K562 (cell line): ENCODE data around the gene AGFG1. TPM values are rescaled to one million over a fixed set of nuclear protein-coding genes. Genes with fewer than 3 reads are reported as not detected.

Source experiments
- BCLAF1 ChIP-seq, 2 experiments: fragments of 450-650 bp in 1 of 2; IDR thresholded peaks; 2 replicates each; pipeline ENCODE4 v1.6.1; 2011 to 2017; ENCODE audit warnings: low read depth in 2 of 2, antibody characterized with exemption in 1 of 2, borderline replicate concordance in 1 of 2, low read length in 1 of 2, mild to moderate bottlenecking in 1 of 2, mixed read lengths in 1 of 2; ENCODE audit not compliant: control insufficient read depth in 1 of 2
- CREB5 ChIP-seq: fragments of 250-450 bp; sonication (Bioruptor Pico); IDR thresholded peaks from 2 replicates; pipeline ENCODE4 v1.5.0; 2020; ENCODE audit warnings: mild to moderate bottlenecking
- CXXC5 ChIP-seq: fragments of 250-450 bp; sonication (Bioruptor Pico); IDR thresholded peaks from 2 replicates; pipeline ENCODE4 v1.8.0; 2022; ENCODE audit warnings: inconsistent platforms, mild to moderate bottlenecking, moderate library complexity
- EP400 ChIP-seq: fragments of 450-650 bp; IDR thresholded peaks from 2 replicates; pipeline ENCODE4 v1.6.1; 2017; ENCODE audit warnings: antibody characterized with exemption, mild to moderate bottlenecking, moderate library complexity
- GATA2 ChIP-seq: sonication (generic); formaldehyde crosslinking; IDR thresholded peaks from 2 replicates; pipeline ENCODE4 v1.4.0; 2020; ENCODE audit warnings: mild to moderate bottlenecking, missing genetic modification reagents
- JUND ChIP-seq, 2 experiments: IDR thresholded peaks; 2 replicates in 1 of 2; 3 replicates in 1 of 2; pipeline ENCODE4 v1.6.1; 2011; ENCODE audit warnings: borderline replicate concordance in 2 of 2, low read depth in 2 of 2, low read length in 2 of 2, improper control_type of control experiment in 1 of 2, missing biosample characterization in 1 of 2, missing genetic modification characterization in 1 of 2, missing genetic modification reagents in 1 of 2
- MAZ ChIP-seq, 2 experiments: fragments of 450-650 bp in 1 of 2; sonication (generic) in 1 of 2; formaldehyde crosslinking; IDR thresholded peaks in 1 of 2; conservative IDR thresholded peaks in 1 of 2; 2 replicates each; pipeline versions ENCODE4 v1.4.0 to v1.5.0; 2020; ENCODE audit warnings: mild to moderate bottlenecking in 1 of 2, missing genetic modification reagents in 1 of 2
- NFIC ChIP-seq: fragments of 450-650 bp; IDR thresholded peaks from 2 replicates; pipeline ENCODE4 v1.6.1; 2017; ENCODE audit warnings: mild to moderate bottlenecking, inconsistent platforms
- POLR2A ChIP-seq: fragments of 450-650 bp; conservative IDR thresholded peaks from 2 replicates; pipeline ENCODE4 v1.6.1; 2016
- POLR2G ChIP-seq: fragments of 200-400 bp; formaldehyde crosslinking; IDR thresholded peaks from 2 replicates; pipeline ENCODE4 v1.6.1; 2017; ENCODE audit warnings: low read depth, mild to moderate bottlenecking, antibody characterized with exemption, low read length, moderate library complexity
- RBFOX2 ChIP-seq: fragments of 200-400 bp; formaldehyde crosslinking; IDR thresholded peaks from 2 replicates; pipeline ENCODE4 v1.6.1; 2017; ENCODE audit warnings: low read depth, mild to moderate bottlenecking, low read length, moderate library complexity
- SAP30 ChIP-seq: fragments of 200-600 bp; sonication (generic); IDR thresholded peaks from 2 replicates; pipeline ENCODE4 v1.6.1; 2012; ENCODE audit warnings: borderline replicate concordance, low read depth, mild to moderate bottlenecking, moderate library complexity, low read length, control low read depth, inconsistent platforms; ENCODE audit not compliant: insufficient read depth, poor library complexity, severe bottlenecking
- SNRNP70 ChIP-seq: fragments of 200-400 bp; formaldehyde crosslinking; optimal IDR thresholded peaks from 2 replicates; pipeline ENCODE3; 2017; ENCODE audit warnings: low read depth, low read length
- TBP ChIP-seq: optimal IDR thresholded peaks from 2 replicates; pipeline ENCODE3; 2011; ENCODE audit warnings: low read depth, low read length, improper control_type of control experiment
- THAP12 ChIP-seq: fragments of 250-450 bp; sonication (Bioruptor Pico); IDR thresholded peaks from 2 replicates; pipeline ENCODE4 v1.9.0; 2021; ENCODE audit warnings: mild to moderate bottlenecking, inconsistent platforms
- XRCC5 ChIP-seq: fragments of 200-400 bp; formaldehyde crosslinking; IDR thresholded peaks from 2 replicates; pipeline ENCODE4 v1.6.1; 2017; ENCODE audit warnings: low read depth, mild to moderate bottlenecking, low read length
- ZFX ChIP-seq: sonication (generic); formaldehyde crosslinking; IDR thresholded peaks from 2 replicates; pipeline ENCODE4 v1.8.0; 2022; ENCODE audit warnings: mild to moderate bottlenecking, missing genetic modification reagents, moderate library complexity
- ZNF551 ChIP-seq: fragments of 250-450 bp; sonication (Bioruptor Pico); IDR thresholded peaks from 2 replicates; pipeline ENCODE4 v1.5.0; 2021; ENCODE audit warnings: mild to moderate bottlenecking, moderate library complexity
- polyA plus RNA-seq, 8 experiments: library from polyadenylated mRNA; depleted of rRNA in 4 of 8; stranded (reverse) in 5 of 8; unstranded in 3 of 8; fragments of >200 nt; fragmentation: Nextera tagmentation in 2 of 8; fragmentation: Illumina TruSeq in 1 of 8; extraction: Ambion mirVana in 2 of 8; extraction: Trizol in 1 of 8; gene quantifications; 2 replicates each; pipeline versions ENCODE4 v1.2.1 to v1.2.3, GENCODE V29; 2011 to 2014; ENCODE audit warnings: inconsistent platforms in 1 of 8, missing spikeins in 1 of 8
- total RNA-seq, 7 experiments: library from RNA; depleted of rRNA in 6 of 7; stranded (reverse); fragments of >200 nt in 6 of 7; fragmentation: Illumina TruSeq in 2 of 7; extraction: Trizol in 2 of 7; gene quantifications; 2 replicates each; pipeline versions ENCODE4 v1.2.1 to v1.2.3, GENCODE V29; 2011 to 2021; ENCODE audit warnings: low replicate concordance in 1 of 7
- TF ChIP-seq, protein P1 (sequence below): sonication (generic); formaldehyde crosslinking; IDR thresholded peaks from 2 replicates; pipeline ENCODE4 v1.8.1; 2023; ENCODE audit warnings: mild to moderate bottlenecking, missing genetic modification reagents

Gene AGFG1
- total and polyA plus RNA-seq, 9 of the 15 experiments (the other 6 are each of a cell fraction or from before 2014, with no cell fraction given), result 11.2 to 97.5 (median 36.0) TPM

GRCh38 chr2:227471924-227472264, at the start of gene AGFG1 (continued):
- TF ChIP-seq BCLAF1 (IDR thresholded peaks at IDR 0.05; ENCODE audit: borderline replicate concordance in 1 of 2, control insufficient read depth in 1 of 2, low read depth in 2 of 2, low read length in 1 of 2) (0 out of 4 replicates have a peak, but pooled peaks of 1 of the 2 experiments have one; percentile 34), CXXC5 (peak; percentile 86), SAP30 (no peak), EP400 (no peak), RBFOX2 (peak; percentile 78), THAP12 (CRISPR knock-in tag) (0 out of 2 replicates have a peak, but pooled peaks have one; percentile 54), JUND (IDR thresholded peaks at IDR 0.05; ENCODE audit: borderline replicate concordance, low read depth, low read length) (peak; percentile 38; the same call in 1 of the 2 replicates), JUND (tag; IDR thresholded peaks at IDR 0.05; ENCODE audit: borderline replicate concordance, low read depth, low read length) (no peak), POLR2A (0 out of 2 replicates have a peak, but pooled peaks have one; percentile 29), MAZ (CRISPR knock-in tag; conservative IDR thresholded peaks at IDR 0.05 in 1 of 2, IDR thresholded peaks at IDR 0.05 in 1 of 2) (0 out of 4 replicates have a peak, but pooled peaks of 1 of the 2 experiments have one; percentile 34), NFIC (peak; percentile 44; the same call in 1 of the 2 replicates), ZNF551 (CRISPR knock-in tag) (no peak), CREB5 (CRISPR knock-in tag) (no peak), XRCC5 (0 out of 2 replicates have a peak, but pooled peaks have one; percentile 33), POLR2G (peak; percentile 83), SNRNP70 (no peak), TBP (peak; percentile 55), GATA2 (CRISPR knock-in tag) (no peak), ZFX (CRISPR knock-in tag) (peak; percentile 74)
- TF ChIP-seq, protein P1, sequence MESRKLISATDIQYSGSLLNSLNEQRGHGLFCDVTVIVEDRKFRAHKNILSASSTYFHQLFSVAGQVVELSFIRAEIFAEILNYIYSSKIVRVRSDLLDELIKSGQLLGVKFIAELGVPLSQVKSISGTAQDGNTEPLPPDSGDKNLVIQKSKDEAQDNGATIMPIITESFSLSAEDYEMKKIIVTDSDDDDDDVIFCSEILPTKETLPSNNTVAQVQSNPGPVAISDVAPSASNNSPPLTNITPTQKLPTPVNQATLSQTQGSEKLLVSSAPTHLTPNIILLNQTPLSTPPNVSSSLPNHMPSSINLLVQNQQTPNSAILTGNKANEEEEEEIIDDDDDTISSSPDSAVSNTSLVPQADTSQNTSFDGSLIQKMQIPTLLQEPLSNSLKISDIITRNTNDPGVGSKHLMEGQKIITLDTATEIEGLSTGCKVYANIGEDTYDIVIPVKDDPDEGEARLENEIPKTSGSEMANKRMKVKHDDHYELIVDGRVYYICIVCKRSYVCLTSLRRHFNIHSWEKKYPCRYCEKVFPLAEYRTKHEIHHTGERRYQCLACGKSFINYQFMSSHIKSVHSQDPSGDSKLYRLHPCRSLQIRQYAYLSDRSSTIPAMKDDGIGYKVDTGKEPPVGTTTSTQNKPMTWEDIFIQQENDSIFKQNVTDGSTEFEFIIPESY (CRISPR knock-in tag), result no peak
